HFF-Myc (cell line): ENCODE results near the gene TCEA2.
"Not testable (repeated sequence)": the region's sequence is repeated elsewhere in the genome, so short reads cannot be mapped to it uniquely, and the experiment has no call there.

ENCODE experiments used
- DNase-seq: peaks from one replicate; pipeline ENCODE4 v3.0.0-alpha.2; 2011; ENCODE audit warnings: low read depth; ENCODE audit errors: extremely low read depth
- H3K4me3 ChIP-seq: replicated peaks from 2 replicates; pipeline ENCODE4 v1.5.1; 2011; ENCODE audit warnings: low read depth, mild to moderate bottlenecking, control low read depth, low read length
- CTCF ChIP-seq: IDR thresholded peaks from 2 replicates; pipeline ENCODE4 v1.5.1; 2012; ENCODE audit warnings: mild to moderate bottlenecking, low read depth, low read length, control low read depth; ENCODE audit errors: missing control alignments

TCEA2 gene

DNA sequence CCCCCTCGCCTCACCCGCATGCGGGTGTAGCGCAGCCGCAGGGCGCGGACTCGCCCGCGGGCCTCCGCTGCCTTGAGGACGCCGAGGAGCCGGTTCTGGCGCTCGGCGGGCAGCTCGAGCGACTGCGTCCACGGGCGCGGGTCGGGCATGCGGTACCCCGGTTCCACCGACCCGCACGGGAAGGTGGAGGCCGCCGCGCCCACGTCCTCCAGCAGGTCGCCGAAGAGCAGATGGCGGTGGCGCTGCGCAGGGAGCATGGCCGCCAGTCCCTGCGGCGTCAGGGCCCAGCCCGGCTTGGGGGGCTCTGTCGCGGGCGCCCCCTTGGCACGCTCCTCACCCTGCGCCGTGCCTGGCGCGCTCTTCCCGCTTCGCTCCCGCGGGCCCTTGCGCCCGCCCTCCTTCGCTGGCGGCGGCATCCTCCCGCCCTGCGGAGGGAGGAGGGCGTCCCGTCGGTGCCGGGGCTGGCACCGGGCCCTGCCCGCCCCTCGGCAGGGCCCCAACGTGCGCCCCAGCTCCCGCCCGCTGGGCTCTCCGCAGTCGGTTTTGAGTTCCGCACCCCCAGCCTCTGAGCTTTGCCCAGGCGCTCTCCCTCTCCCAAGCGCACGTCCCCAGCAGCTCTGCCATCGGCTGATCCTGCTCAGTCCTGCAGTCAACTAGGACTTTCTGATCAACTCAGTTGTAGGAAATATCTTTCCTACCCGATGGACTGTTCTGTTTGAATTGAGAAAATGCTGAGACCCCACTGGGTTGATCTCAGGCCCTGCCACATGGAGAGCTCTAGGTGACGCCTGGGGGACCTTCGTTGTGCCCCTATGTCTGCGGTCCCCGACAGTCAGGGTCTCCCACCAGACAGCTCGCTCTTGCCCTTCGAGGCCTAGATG is 21.0 kb downstream of the TCEA2 start, which contains the start of gene LKAAEAR1:
TSS of gene LKAAEAR1 (minus strand) at position 595 of the 881 bp plus-strand sequence. CDS start at position 416, 179 bp downstream.
- TF ChIP-seq CTCF: no peak
- DNase-seq: no peak
- H3K4me3 ChIP-seq: peak within 1 kb of the TSS; percentile 31

DNA sequence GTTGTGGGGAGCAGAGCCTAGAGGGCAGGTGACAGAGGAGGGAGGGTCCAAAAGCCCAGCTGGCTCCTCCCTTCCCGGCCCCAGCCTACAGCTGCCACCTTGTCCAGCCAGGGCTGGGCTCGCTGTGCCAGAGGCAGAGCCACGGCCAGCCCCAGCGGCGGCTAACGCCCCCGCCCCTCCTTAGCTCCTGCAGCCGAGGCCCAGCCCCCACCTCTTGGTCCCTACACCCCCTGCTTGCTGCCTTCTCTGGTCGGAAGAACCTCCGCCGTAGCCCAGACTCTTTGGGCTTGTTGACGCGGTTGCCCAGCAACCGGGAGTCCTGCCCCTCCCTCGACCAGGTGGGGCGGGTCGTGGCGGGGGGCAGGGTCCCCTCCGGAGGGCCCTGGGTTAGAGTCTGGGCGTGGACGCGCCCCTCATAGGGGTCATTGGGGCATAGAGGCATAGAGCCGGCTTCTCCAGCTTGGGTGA is 21.7 kb downstream of the TCEA2 start:
- TF ChIP-seq CTCF: no peak
- no peak overlapping the region for H3K4me3 ChIP-seq
- no peak for DNase-seq

DNA sequence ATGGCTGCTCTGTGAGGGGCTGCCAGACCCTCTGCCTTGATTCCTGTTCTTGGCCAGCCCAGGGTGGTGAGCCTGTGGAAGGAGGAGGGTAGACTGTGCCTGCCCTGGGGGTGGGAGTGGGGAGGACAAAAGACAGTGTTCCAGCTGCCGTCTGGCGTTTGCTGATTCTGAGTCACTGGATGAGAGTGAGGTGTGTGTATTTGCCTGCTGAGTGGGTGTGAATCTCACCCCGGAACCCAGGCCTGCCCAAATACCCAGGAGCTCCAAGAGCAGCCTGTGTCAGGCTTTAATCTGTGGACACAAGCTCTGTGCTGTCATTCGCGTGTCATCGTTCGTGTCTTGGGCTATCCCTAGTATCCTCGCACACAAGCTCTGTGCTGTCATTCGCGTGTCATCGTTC is 23.8 kb downstream of the TCEA2 start:
- no peak for TF ChIP-seq CTCF
- DNase-seq: no peak
- H3K4me3 ChIP-seq: no peak overlapping the region

DNA sequence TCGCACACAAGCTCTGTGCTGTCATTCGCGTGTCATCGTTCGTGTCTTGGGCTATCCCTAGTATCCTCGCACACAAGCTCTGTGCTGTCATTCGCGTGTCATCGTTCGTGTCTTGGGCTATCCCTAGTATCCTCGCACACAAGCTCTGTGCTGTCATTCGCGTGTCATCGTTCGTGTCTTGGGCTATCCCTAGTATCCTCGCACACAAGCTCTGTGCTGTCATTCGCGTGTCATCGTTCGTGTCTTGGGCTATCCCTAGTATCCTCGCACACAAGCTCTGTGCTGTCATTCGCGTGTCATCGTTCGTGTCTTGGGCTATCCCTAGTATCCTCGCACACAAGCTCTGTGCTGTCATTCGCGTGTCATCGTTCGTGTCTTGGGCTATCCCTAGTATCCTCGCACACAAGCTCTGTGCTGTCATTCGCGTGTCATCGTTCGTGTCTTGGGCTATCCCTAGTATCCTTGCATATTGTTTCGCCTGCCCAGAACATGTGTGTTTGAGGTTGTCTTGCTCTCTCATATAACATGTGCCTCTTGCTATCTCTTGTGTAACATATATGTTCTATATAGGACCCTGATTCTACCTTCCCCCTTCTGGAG is 24.3 kb downstream of the TCEA2 start:
- not testable (repeated sequence) for H3K4me3 ChIP-seq, DNase-seq

- H3K4me3 ChIP-seq, DNase-seq: not testable (repeated sequence)
These were observed 25.6 kb downstream of the TCEA2 start for GRCh38 chr20:64088586-64088985.

- no peak for DNase-seq
- H3K4me3 ChIP-seq: no peak overlapping the region
- TF ChIP-seq CTCF: no peak
These were observed 27.2 kb downstream of the TCEA2 start for GRCh38 chr20:64090165-64090564.

- DNase-seq: no peak
- no peak for TF ChIP-seq CTCF
- no peak overlapping the region for H3K4me3 ChIP-seq
These were observed 28.3 kb downstream of the TCEA2 start for GRCh38 chr20:64091340-64091739.
